NCI-H1105 treated with DMSO at 0.1 percent for 48 hours (cell line): Measurements from ENCODE around the gene PFDN2.

Experiments used
- DNase-seq: peaks from one replicate; lab custom pipeline; 2025; lab: John Stamatoyannopoulos, UW

PFDN2 gene

GRCh38 chr1:161117759-161118581 lies at the start of gene PFDN2, which contains the start of gene NIT1:
PFDN2 (minus strand) TSS chr1:161118037; CDS start chr1:161118026, 11 bp downstream.
NIT1 (plus strand) TSS chr1:161118105; CDS start chr1:161118177, 72 bp downstream.
- peak; percentile 82 for DNase-seq

- DNase-seq, result peak; percentile 33
These were observed 49.1 kb upstream of the PFDN2 start for GRCh38 chr1:161166669-161167548.

GRCh38 chr1:161165742-161166668 lies 48.2 kb upstream of the PFDN2 start, which contains the start of gene PPOX:
PPOX (plus strand) TSS chr1:161166426; CDS start chr1:161166848, 422 bp downstream.
- peak; percentile 99 for DNase-seq

GRCh38 chr1:161164901-161165610 lies 47.2 kb upstream of the PFDN2 start:
- no peak for DNase-seq

- DNase-seq, result no peak
These were observed 46.0 kb upstream of the PFDN2 start for GRCh38 chr1:161163793-161164192.

GRCh38 chr1:161162806-161163205 lies 45.0 kb upstream of the PFDN2 start:
- no peak for DNase-seq

GRCh38 chr1:161162052-161162451 lies 44.2 kb upstream of the PFDN2 start:
- DNase-seq, result no peak

GRCh38 chr1:161161652-161162051 lies 43.8 kb upstream of the PFDN2 start:
- no peak for DNase-seq

- no peak for DNase-seq
These were observed 42.9 kb upstream of the PFDN2 start for GRCh38 chr1:161160671-161161145.

GRCh38 chr1:161159913-161160243 lies 42.0 kb upstream of the PFDN2 start:
- no peak for DNase-seq

- DNase-seq, result peak; percentile 91
These were observed 41.5 kb upstream of the PFDN2 start, which contains the start of gene USP21 for GRCh38 chr1:161159087-161159912. USP21 (plus strand) TSS chr1:161159500; CDS start chr1:161160641, 1,141 bp downstream.

GRCh38 chr1:161158316-161159010 lies 40.6 kb upstream of the PFDN2 start:
- DNase-seq, result no peak

- DNase-seq, result no peak
These were observed 40.0 kb upstream of the PFDN2 start for GRCh38 chr1:161157867-161158266.

GRCh38 chr1:161153682-161154337 lies 36.0 kb upstream of the PFDN2 start, which contains the start of gene UFC1:
UFC1 (plus strand) TSS chr1:161153978; CDS start chr1:161153998, 20 bp downstream.
- DNase-seq, result peak; percentile 93

- DNase-seq, result no peak
These were observed 35.3 kb upstream of the PFDN2 start for GRCh38 chr1:161153176-161153575.

GRCh38 chr1:161145832-161146231 lies 28.0 kb upstream of the PFDN2 start:
- DNase-seq, result no peak

GRCh38 chr1:161140755-161141400 lies 23.0 kb upstream of the PFDN2 start:
- DNase-seq, result no peak

GRCh38 chr1:161139766-161140165 lies 21.9 kb upstream of the PFDN2 start:
- DNase-seq, result peak; percentile 59
